ENCODE data around the gene ALDH5A1. TPM values are rescaled to one million over a fixed set of nuclear protein-coding genes. Genes with fewer than 3 reads are reported as not detected.

Gene ALDH5A1
- polyA plus RNA-seq, 1 experiment = 0.64 TPM

DNA sequence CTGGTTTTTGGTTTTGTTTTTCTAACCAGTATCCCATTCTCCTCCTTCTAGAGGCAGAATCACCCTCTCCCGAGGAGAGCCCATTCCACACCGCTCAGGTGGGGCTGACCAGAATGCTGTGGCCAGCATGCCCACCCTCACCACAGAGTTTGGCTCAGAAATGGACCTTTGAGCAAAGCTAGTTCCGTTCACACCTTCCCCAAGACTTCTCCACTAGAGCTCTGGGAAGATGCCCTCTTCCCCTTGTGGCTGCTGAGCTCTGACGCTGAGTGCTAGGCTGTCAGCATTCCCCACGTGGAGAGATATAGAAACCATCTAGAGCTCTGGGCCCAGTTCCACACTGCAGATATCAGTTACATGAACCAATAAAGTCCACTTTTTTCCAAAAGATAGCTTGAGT is 13.3 kb upstream of the ALDH5A1 start:
- Histone ChIP-seq H3K36me3 (ENCODE audit: control insufficient read depth, insufficient read depth, low read length) (no peaks in the 10 kb centered on the region), H3K4me3 (ENCODE audit: low read depth, low read length) (no peak overlapping the region), H3K27me3 (ENCODE audit: control insufficient read depth, insufficient read depth, low read length) (no peaks in the 10 kb centered on the region)
- ChIA-PET CTCF (interaction anchor here (0.6 kb wide), 1 partner anchor 216 kb away, joined by 3 read pairs; no protein-coding TSS in a partner anchor), POLR2A (no interaction called here)
- no peak for DNase-seq (ENCODE audit: low read depth)
- TF ChIP-seq CTCF (IDR thresholded peaks at IDR 0.05; ENCODE audit: insufficient read depth, low read depth, low read length) = no peak

- no peaks in the 10 kb centered on the region for H3K36me3 ChIP-seq (ENCODE audit: control insufficient read depth, insufficient read depth, low read length)
- ChIA-PET POLR2A (no interaction called here), CTCF (no interaction called here)
- no peak overlapping the region for H3K4me3 ChIP-seq (ENCODE audit: low read depth, low read length)
- no peak for DNase-seq (ENCODE audit: low read depth)
- no peaks in the 10 kb centered on the region for H3K27me3 ChIP-seq (ENCODE audit: control insufficient read depth, insufficient read depth, low read length)
- no peak for TF ChIP-seq CTCF (IDR thresholded peaks at IDR 0.05; ENCODE audit: insufficient read depth, low read depth, low read length)
These were observed 10.0 kb upstream of the ALDH5A1 start for GRCh38 chr6:24484657-24485323.

DNA sequence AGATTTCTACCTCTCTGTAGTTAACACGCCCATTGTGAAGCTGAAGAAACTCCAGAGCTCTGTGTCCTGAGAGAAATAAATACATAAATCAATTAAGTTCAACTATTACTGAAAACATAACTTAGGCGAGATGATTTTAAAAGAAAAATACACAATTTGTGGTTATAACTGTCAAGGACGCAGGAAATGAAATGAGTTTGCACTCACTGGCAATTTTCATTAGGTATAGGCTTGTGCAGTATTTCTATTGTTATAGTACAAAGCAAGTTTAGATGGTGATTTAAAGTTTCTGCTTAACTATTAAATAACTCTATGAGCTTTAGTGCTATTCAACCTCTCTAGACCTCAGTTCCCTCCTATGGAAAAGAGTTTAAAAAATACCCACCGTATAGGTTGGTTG is 8.7 kb upstream of the ALDH5A1 start:
- H3K4me3 ChIP-seq (ENCODE audit: low read depth, low read length) = no peak overlapping the region
- DNase-seq (ENCODE audit: low read depth) = no peak
- ChIA-PET POLR2A (no interaction called here), CTCF (interaction anchor here (0.6 to 1.4 kb wide), 4 partner anchors 9 to 1203 kb away, joined by 3 read pairs; no protein-coding TSS in a partner anchor)
- TF ChIP-seq CTCF (IDR thresholded peaks at IDR 0.05; ENCODE audit: insufficient read depth, low read depth, low read length) = no peak
- no peaks in the 10 kb centered on the region for H3K27me3 ChIP-seq (ENCODE audit: control insufficient read depth, insufficient read depth, low read length)
- no peaks in the 10 kb centered on the region for H3K36me3 ChIP-seq (ENCODE audit: control insufficient read depth, insufficient read depth, low read length)

DNA sequence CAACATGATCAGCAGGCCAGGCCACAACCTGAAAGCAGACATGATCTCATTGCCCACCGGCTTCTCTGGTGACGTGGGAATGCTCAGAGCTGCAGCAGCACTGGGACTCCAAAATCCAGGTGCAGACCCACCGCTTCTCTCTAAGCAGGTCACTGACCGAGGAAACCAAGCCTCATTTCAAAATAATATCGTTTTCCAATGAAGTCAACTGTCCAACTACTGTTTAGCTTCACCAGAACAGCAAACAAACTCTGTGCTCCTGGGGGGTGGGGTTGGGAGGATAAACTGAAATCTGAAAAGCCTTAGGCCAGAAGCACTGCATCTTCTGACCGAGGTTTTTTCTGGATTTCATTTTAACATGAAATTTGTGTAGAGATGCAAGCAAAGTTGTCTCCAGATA is 5.3 kb upstream of the ALDH5A1 start, which contains the start of gene GPLD1:
GPLD1 (minus strand) TSS at position 109 of the 400 bp plus-strand sequence; CDS start at position 42, 67 bp downstream.
- Histone ChIP-seq H3K36me3 (ENCODE audit: control insufficient read depth, insufficient read depth, low read length) (no peaks in the 10 kb centered on the region), H3K27me3 (ENCODE audit: control insufficient read depth, insufficient read depth, low read length) (no peaks in the 10 kb centered on the region; the same call in 1 of the 2 replicates), H3K4me3 (ENCODE audit: low read depth, low read length) (no peak within 1 kb of the TSS)
- ChIA-PET POLR2A (no interaction called here), CTCF (no interaction called here)
- no peak for TF ChIP-seq CTCF (IDR thresholded peaks at IDR 0.05; ENCODE audit: insufficient read depth, low read depth, low read length)
- DNase-seq (ENCODE audit: low read depth) = no peak

DNA sequence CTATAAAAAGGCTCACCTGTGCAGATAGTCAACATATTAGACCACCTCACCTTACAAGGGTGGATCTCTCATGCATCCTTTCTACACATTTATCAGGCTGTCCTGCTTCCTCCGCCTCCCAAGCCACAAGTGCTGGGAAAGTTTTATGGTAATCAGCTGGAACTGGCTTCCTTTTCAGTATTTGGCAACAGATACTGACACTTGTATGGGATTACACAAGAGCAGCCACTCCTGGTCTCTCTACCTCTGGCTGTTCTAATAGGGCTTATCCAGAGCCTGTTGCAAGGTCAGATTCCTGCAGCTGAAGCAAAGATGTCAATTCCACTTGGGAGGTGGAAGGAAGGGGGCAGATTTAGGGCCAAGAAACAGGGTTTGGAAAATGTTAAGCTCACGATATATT is 4.9 kb upstream of the ALDH5A1 start:
- DNase-seq (ENCODE audit: low read depth) = no peak
- Histone ChIP-seq H3K36me3 (ENCODE audit: control insufficient read depth, insufficient read depth, low read length) (no peaks in the 10 kb centered on the region), H3K4me3 (ENCODE audit: low read depth, low read length) (no peak overlapping the region), H3K27me3 (ENCODE audit: control insufficient read depth, insufficient read depth, low read length) (no peaks in the 10 kb centered on the region; the same call in 1 of the 2 replicates)
- ChIA-PET POLR2A (no interaction called here), CTCF (interaction anchor here (1.5 kb wide), 1 partner anchor 31 kb away, joined by 4 read pairs; no protein-coding TSS in a partner anchor)
- TF ChIP-seq CTCF (IDR thresholded peaks at IDR 0.05; ENCODE audit: insufficient read depth, low read depth, low read length) = no peak

Data from BJ (cell line).